ENCODE measurements around the gene SEMA5A. TPM values are rescaled to one million over a fixed set of nuclear protein-coding genes. Genes with fewer than 3 reads are reported as not detected.

SEMA5A gene
- total and polyA plus RNA-seq, 2 of the 8 experiments (the other 6 are each of a cell fraction or from before 2014, with no cell fraction given) = 5.3 to 8.9 TPM

- WGBS, 2 experiments (ENCODE audit: extremely low coverage in 1 of 2, insufficient coverage in 1 of 2, insufficient read length in 1 of 2, insufficient replicate concordance in 2 of 2, low coverage in 1 of 2, low lambda C conversion rate in 2 of 2, missing lambda C conversion rate in 1 of 2) = 75% methylated on average over 4 of the region's 4 CpGs; no CpG with 5 or more reads in 1 of the 2 experiments
- no peak overlapping the region for H3K4ac ChIP-seq (replicated peaks; ENCODE audit: insufficient read length, low read depth, low read length)
- no peak overlapping the region for H3K4me2 ChIP-seq (ENCODE audit: insufficient read depth in 1 of 2, low read depth in 2 of 2, low read length in 2 of 2)
- no peak overlapping the region for H4K8ac ChIP-seq (ENCODE audit: extremely low read depth, insufficient read depth, low read length)
- no peak overlapping the region for H3K56ac ChIP-seq (replicated peaks; ENCODE audit: insufficient read length, low read depth, low read length)
- no peak overlapping the region for H2BK15ac ChIP-seq (ENCODE audit: low read length)
- H4K91ac ChIP-seq (replicated peaks; ENCODE audit: insufficient read length, low read length) = no peak overlapping the region
- H4K20me1 ChIP-seq (replicated peaks in 1 of 2; ENCODE audit: control insufficient read depth in 1 of 2, insufficient read depth in 2 of 2, low read length in 2 of 2) = no peaks in the 10 kb centered on the region
- no peak overlapping the region for H3K4me3 ChIP-seq (ENCODE audit: extremely low read depth in 1 of 4, insufficient read depth in 2 of 4, low read depth in 3 of 4, low read length in 4 of 4)
- CTCF ChIA-PET (ENCODE audit: partially characterized antibody) = interaction anchor here (0.6 kb wide), 1 partner anchor 526 kb away, joined by 3 read pairs; no protein-coding TSS in a partner anchor
- H3K14ac ChIP-seq (ENCODE audit: insufficient read length) = no peak overlapping the region
- no peak overlapping the region for H2BK120ac ChIP-seq (replicated peaks; ENCODE audit: low read depth, low read length)
- no peaks in the 10 kb centered on the region for H3K9me3 ChIP-seq (ENCODE audit: insufficient read depth in 2 of 2, low read depth in 1 of 2, low read length in 1 of 2)
- H3K27me3 ChIP-seq (replicated peaks in 1 of 4; ENCODE audit: control insufficient read depth in 3 of 4, extremely low read depth in 1 of 4, insufficient read depth in 3 of 4, low read length in 3 of 4) = no peaks in the 10 kb centered on the region
- no peak for FAIRE-seq
- H2AFZ ChIP-seq (ENCODE audit: low read length) = no peak overlapping the region
- H3K79me1 ChIP-seq (ENCODE audit: low read depth, low read length) = no peaks in the 10 kb centered on the region
- H2BK20ac ChIP-seq (ENCODE audit: low read length) = no peak overlapping the region
- H3K18ac ChIP-seq (ENCODE audit: extremely low read depth, low read length) = no peak overlapping the region
- H4K5ac ChIP-seq (ENCODE audit: insufficient read length, low read depth, low read length) = no peak overlapping the region
- no peak for DNase-seq (ENCODE audit: low read depth in 1 of 2, low spot score in 2 of 2)
- H3K79me2 ChIP-seq (ENCODE audit: control insufficient read depth in 1 of 2, insufficient read depth in 2 of 2, low read length in 2 of 2) = no peaks in the 10 kb centered on the region
- H3K9ac ChIP-seq (replicated peaks in 1 of 4; ENCODE audit: extremely low read depth in 1 of 4, low read depth in 3 of 4, low read length in 3 of 4) = no peak overlapping the region
- POLR2A ChIA-PET (ENCODE audit: partially characterized antibody) = no interaction called here
- no peak overlapping the region for H3K23ac ChIP-seq (ENCODE audit: insufficient read length)
- TF ChIP-seq E2F6 (IDR thresholded peaks at IDR 0.05) = no peak
- TF ChIP-seq RFX5 (IDR thresholded peaks at IDR 0.05; ENCODE audit: borderline replicate concordance, low read depth, low read length) = no peak
- TF ChIP-seq RBBP5 (IDR thresholded peaks at IDR 0.05; ENCODE audit: borderline replicate concordance, low read depth, low read length) = no peak
- TF ChIP-seq POLR2AphosphoS5 (IDR thresholded peaks at IDR 0.05; ENCODE audit: low read depth, low read length) = no peak
- TF ChIP-seq BACH1 (IDR thresholded peaks at IDR 0.05; ENCODE audit: low read length) = no peak
- TF ChIP-seq SAP30 (IDR thresholded peaks at IDR 0.05; ENCODE audit: insufficient read depth, insufficient replicate concordance, low read length) = no peak
- no peaks in the 10 kb centered on the region for H3K23me2 ChIP-seq (ENCODE audit: low read depth, low read length)
- no peak overlapping the region for H2BK5ac ChIP-seq (ENCODE audit: low read depth, low read length)
- H2AK5ac ChIP-seq (ENCODE audit: low read depth, low read length) = no peak overlapping the region
- no peaks in the 10 kb centered on the region for H3K36me3 ChIP-seq (ENCODE audit: control insufficient read depth in 2 of 4, insufficient read depth in 4 of 4, low read length in 3 of 4)
- no peak overlapping the region for H3K27ac ChIP-seq (ENCODE audit: low read depth, low read length)
- peaks cover 0 to 10% (median 3%) of the 10 kb centered on the region in 4 experiments; a peak in 2 of 7 replicates for H3K4me1 ChIP-seq (replicated peaks in 1 of 4; ENCODE audit: control insufficient read depth in 3 of 4, insufficient read depth in 4 of 4, low read length in 3 of 4)
- no peak overlapping the region for H2BK12ac ChIP-seq (ENCODE audit: low read depth, low read length)
These were observed 50.8 kb downstream of the SEMA5A start for GRCh38 chr5:9495121-9495520.

Measured in H1 (cell line).